IMR-90 (cell line): ENCODE results near the gene SAMSN1. TPM values are rescaled to one million over a fixed set of nuclear protein-coding genes. Genes with fewer than 3 reads are reported as not detected.

Experiments used
- ATAC-seq: fragments of 200-7000 bp; cut with Tn5 transposase; 2 replicates; pipeline ENCODE4 v1.9.1; 2020; ENCODE audit warnings: low read depth, mild to moderate bottlenecking, moderate library complexity
- BruUV-seq: library from RNA; stranded (reverse); fragments of 400-500 nt; replicated peaks from 2 replicates; lab custom pipeline; 2021; lab: Mats Ljungman, UMichigan
- CTCF ChIA-PET: fragments of 300-600 bp; formaldehyde crosslinking; extraction: SDS; loops from one replicate; lab custom pipeline; 2021; ENCODE audit warnings: antibody characterized with exemption; lab: Yijun Ruan, JAX
- POLR2A ChIA-PET: fragments of 300-600 bp; sonication (Branson Sonifier 250); formaldehyde crosslinking; loops from one replicate; lab custom pipeline; 2022; ENCODE audit warnings: antibody characterized with exemption; ENCODE audit not compliant: unreplicated experiment; lab: Charles Lee
- DNase-seq: peaks from one replicate; pipeline ENCODE4 v3.0.0; 2013
- H2AFZ ChIP-seq: replicated peaks from 2 replicates; pipeline ENCODE3; 2013; ENCODE audit warnings: low read length, mild to moderate bottlenecking; ENCODE audit not compliant: poor library complexity
- H2AK5ac ChIP-seq: 2 replicates; pipeline ENCODE4 v1.6.1; 2013; ENCODE audit warnings: low read depth, low read length, inconsistent platforms
- H2AK9ac ChIP-seq: replicated peaks from 2 replicates; pipeline ENCODE3; 2013; ENCODE audit warnings: mild to moderate bottlenecking, low read depth, low read length, moderate library complexity; ENCODE audit not compliant: poor library complexity
- H2BK120ac ChIP-seq: 2 replicates; pipeline ENCODE4 v1.6.1; 2013; ENCODE audit warnings: low read depth, low read length, inconsistent platforms
- H2BK15ac ChIP-seq: 3 replicates; pipeline ENCODE4 v1.6.1; 2013; ENCODE audit warnings: low read depth, low read length, inconsistent platforms
- H2BK20ac ChIP-seq: 2 replicates; pipeline ENCODE4 v1.6.1; 2013; ENCODE audit warnings: low read depth, mild to moderate bottlenecking, inconsistent platforms, low read length, moderate library complexity
- H2BK5ac ChIP-seq: 2 replicates; pipeline ENCODE4 v1.6.1; 2013; ENCODE audit warnings: mild to moderate bottlenecking, low read depth, low read length, inconsistent platforms; ENCODE audit not compliant: poor library complexity, severe bottlenecking
- H3K14ac ChIP-seq: replicated peaks from 2 replicates; pipeline ENCODE4 v1.6.1; 2013; ENCODE audit warnings: low read depth, low read length, inconsistent platforms
- H3K18ac ChIP-seq: 2 replicates; pipeline ENCODE4 v1.6.1; 2013; ENCODE audit warnings: low read depth, low read length, control low read depth
- H3K23ac ChIP-seq: 2 replicates; pipeline ENCODE4 v1.6.1; 2013; ENCODE audit warnings: low read depth, low read length, inconsistent platforms
- H3K27ac ChIP-seq: 2 replicates; pipeline ENCODE4 v1.5.1; 2013; ENCODE audit warnings: mild to moderate bottlenecking, control low read depth, low read length; ENCODE audit not compliant: insufficient read depth
- H3K27me3 ChIP-seq: 2 replicates; pipeline ENCODE4 v1.6.1; 2013; ENCODE audit warnings: low read length; ENCODE audit not compliant: control insufficient read depth, insufficient read depth
- H3K36me3 ChIP-seq: 2 replicates; pipeline ENCODE4 v1.6.1; 2013; ENCODE audit warnings: low read length, mixed read lengths; ENCODE audit not compliant: control insufficient read depth, insufficient read depth
- H3K4ac ChIP-seq: 2 replicates; pipeline ENCODE4 v1.6.1; 2013; ENCODE audit warnings: low read depth, low read length, inconsistent platforms
- H3K4me1 ChIP-seq: 2 replicates; pipeline ENCODE4 v1.6.1; 2013; ENCODE audit warnings: low read length, mixed read lengths; ENCODE audit not compliant: control insufficient read depth, insufficient read depth
- H3K4me2 ChIP-seq: 2 replicates; pipeline ENCODE4 v1.6.1; 2013; ENCODE audit warnings: low read depth, mild to moderate bottlenecking, control low read depth, low read length, moderate library complexity
- H3K4me3 ChIP-seq: 2 replicates; pipeline ENCODE4 v1.5.1; 2013; ENCODE audit warnings: low read depth, mild to moderate bottlenecking, control low read depth, low read length, moderate library complexity; ENCODE audit not compliant: insufficient read depth
- H3K56ac ChIP-seq: 2 replicates; pipeline ENCODE4 v1.6.1; 2013; ENCODE audit warnings: low read length, inconsistent platforms; ENCODE audit not compliant: insufficient read depth; ENCODE audit errors: extremely low read depth
- H3K79me1 ChIP-seq, 2 experiments: 2 replicates each; pipeline ENCODE4 v1.6.1; 2013; ENCODE audit warnings: low read length in 2 of 2, inconsistent platforms in 1 of 2, low read depth in 1 of 2
- H3K9ac ChIP-seq: 2 replicates; pipeline ENCODE4 v1.6.1; 2013; ENCODE audit warnings: low read depth, low read length, control low read depth
- H3K9me1 ChIP-seq: 2 replicates; pipeline ENCODE4 v1.6.1; 2013; ENCODE audit warnings: low read length, inconsistent platforms; ENCODE audit not compliant: insufficient read depth
- H3K9me3 ChIP-seq: 2 replicates; pipeline ENCODE4 v1.6.1; 2013; ENCODE audit warnings: low read length; ENCODE audit not compliant: control insufficient read depth, insufficient read depth
- H4K20me1 ChIP-seq: 2 replicates; pipeline ENCODE4 v1.6.1; 2013; ENCODE audit warnings: low read length, inconsistent platforms; ENCODE audit not compliant: insufficient read depth
- H4K5ac ChIP-seq: 2 replicates; pipeline ENCODE4 v1.6.1; 2013; ENCODE audit warnings: mild to moderate bottlenecking, low read depth, low read length, control low read depth
- H4K8ac ChIP-seq, 2 experiments: 2 replicates each; pipeline ENCODE4 v1.6.1; 2013; ENCODE audit warnings: low read depth in 2 of 2, low read length in 2 of 2, control low read depth in 1 of 2, inconsistent platforms in 1 of 2
- H4K91ac ChIP-seq: 2 replicates; pipeline ENCODE4 v1.6.1; 2013; ENCODE audit warnings: low read depth, low read length, inconsistent platforms; ENCODE audit not compliant: insufficient read depth
- BHLHE40 ChIP-seq: fragments of 150-350 bp; IDR thresholded peaks from 2 replicates; pipeline ENCODE4 v1.6.1; 2016; ENCODE audit warnings: mild to moderate bottlenecking, low read depth, low read length
- CEBPB ChIP-seq: IDR thresholded peaks from 2 replicates; pipeline ENCODE4 v1.6.1; 2012; ENCODE audit warnings: low read depth, low read length, improper control_type of control experiment
- CHD1 ChIP-seq: IDR thresholded peaks from 2 replicates; pipeline ENCODE4 v1.6.1; 2012; ENCODE audit warnings: low read depth, low read length, improper control_type of control experiment
- FOS ChIP-seq: fragments of 150-350 bp; IDR thresholded peaks from 2 replicates; pipeline ENCODE4 v1.6.1; 2016; ENCODE audit warnings: low read depth, low read length
- MAFK ChIP-seq: IDR thresholded peaks from 2 replicates; pipeline ENCODE4 v1.6.1; 2012; ENCODE audit warnings: low read depth, low read length, improper control_type of control experiment
- MAZ ChIP-seq: IDR thresholded peaks from 2 replicates; pipeline ENCODE4 v1.6.1; 2012; ENCODE audit warnings: low read depth, mild to moderate bottlenecking, low read length, improper control_type of control experiment, moderate library complexity, borderline replicate concordance
- MXI1 ChIP-seq: IDR thresholded peaks from 2 replicates; pipeline ENCODE4 v1.6.1; 2012; ENCODE audit warnings: low read depth, mild to moderate bottlenecking, low read length, moderate library complexity, borderline replicate concordance
- NFE2L2 ChIP-seq: fragments of 150-350 bp; IDR thresholded peaks from 2 replicates; pipeline ENCODE4 v1.6.1; 2016; ENCODE audit warnings: low read depth, mild to moderate bottlenecking, low read length
- POLR2A ChIP-seq: IDR thresholded peaks from 2 replicates; pipeline ENCODE4 v1.6.1; 2012; ENCODE audit warnings: mild to moderate bottlenecking, low read depth, low read length
- RAD21 ChIP-seq: IDR thresholded peaks from 2 replicates; pipeline ENCODE4 v1.6.1; 2012; ENCODE audit warnings: low read length, improper control_type of control experiment
- RCOR1 ChIP-seq: IDR thresholded peaks from 2 replicates; pipeline ENCODE4 v1.6.1; 2012; ENCODE audit warnings: mild to moderate bottlenecking, low read length, improper control_type of control experiment; ENCODE audit not compliant: insufficient replicate concordance
- RFX5 ChIP-seq: IDR thresholded peaks from 2 replicates; pipeline ENCODE4 v1.8.0; 2012; ENCODE audit warnings: low read depth, mild to moderate bottlenecking, low read length, moderate library complexity
- SMC3 ChIP-seq: fragments of 150-350 bp; IDR thresholded peaks from 2 replicates; pipeline ENCODE4 v1.6.1; 2016; ENCODE audit warnings: low read depth, mild to moderate bottlenecking, antibody characterized with exemption, low read length, moderate library complexity
- WGBS, 2 experiments: methylation state at CpG; one replicate each; pipeline versions ENCODE4 v1.1.5 to v1.1.7; 2013; ENCODE audit warnings: missing lambda C conversion rate in 2 of 2; ENCODE audit not compliant: insufficient read length in 1 of 2; ENCODE audit errors: extremely low coverage in 2 of 2; 5-methylcytosine and 5-hydroxymethylcytosine counted together
- dilution Hi-C: fragments of 300-500 bp; cut with HindIII; formaldehyde crosslinking; loops from one replicate; pipeline ENCODE4 v1.14.3; 2018; ENCODE audit warnings: low sequenced_read_pairs; ENCODE audit not compliant: unreplicated experiment
- in situ Hi-C: fragments of 300-500 bp; cut with MboI; formaldehyde crosslinking; loops from 3 replicates; pipeline ENCODE4 v1.14.3; 2019; ENCODE audit warnings: low sequenced_read_pairs, inconsistent platforms, mixed read lengths
- intact Hi-C: fragments of 100-400 bp; cut with micrococcal nuclease; formaldehyde crosslinking; loops from 2 replicates; pipeline ENCODE4 v1.10.0; 2022
- polyA plus RNA-seq, 3 experiments: library from polyadenylated mRNA; depleted of rRNA; stranded (reverse); fragments of >200 nt; gene quantifications; 2 replicates each; pipeline ENCODE4 v1.2.3, GENCODE V29; 2012; ENCODE audit warnings: low replicate concordance in 1 of 3
- total RNA-seq: library from RNA; depleted of rRNA; stranded (reverse); fragments of >200 nt; gene quantifications from 2 replicates; pipeline ENCODE4 v1.2.3, GENCODE V29; 2012
- TF ChIP-seq, protein P1 (sequence below): conservative IDR thresholded peaks from 2 replicates; pipeline ENCODE4 v1.5.1; 2012; ENCODE audit warnings: mild to moderate bottlenecking, low read depth, low read length, improper control_type of control experiment
- TF ChIP-seq, protein P2 (sequence below): fragments of 150-350 bp; IDR thresholded peaks from 2 replicates; pipeline ENCODE4 v1.6.1; 2017; ENCODE audit warnings: mild to moderate bottlenecking, antibody characterized with exemption, low read length, low read depth
- TF ChIP-seq, protein P3 (sequence below): fragments of 150-350 bp; IDR thresholded peaks from 2 replicates; pipeline ENCODE4 v1.6.1; 2016; ENCODE audit warnings: low read depth, mild to moderate bottlenecking, low read length, moderate library complexity, borderline replicate concordance

Gene SAMSN1
- total and polyA plus RNA-seq, 2 of the 4 experiments (the other 2 are of a cell fraction) = not detected

DNA sequence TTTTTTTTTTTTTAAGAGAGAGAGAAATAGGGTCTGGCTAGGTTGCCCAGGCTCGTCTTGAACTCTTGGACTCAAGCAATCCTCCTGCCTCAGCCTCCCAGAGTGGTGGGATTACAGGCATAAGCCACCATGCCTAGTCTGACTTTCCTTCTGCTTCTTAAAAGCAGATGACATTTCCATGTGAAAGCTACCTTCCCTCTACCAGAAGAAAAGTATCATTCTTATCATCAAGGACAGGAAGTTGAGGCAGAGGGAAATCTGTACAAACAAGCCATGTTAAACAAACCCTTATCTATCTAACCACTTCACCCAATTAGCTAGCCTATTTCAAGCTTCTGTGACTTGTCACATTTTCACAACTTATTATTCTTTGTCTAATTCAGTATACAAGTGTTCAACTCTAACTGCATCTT, 54.8 kb downstream of the SAMSN1 start:
- no peaks in the 10 kb centered on the region for H3K36me3 ChIP-seq
- CTCF ChIA-PET = no interaction called here
- H2AFZ ChIP-seq = no peak overlapping the region
- dilution Hi-C loops = no loop called here
- no peak overlapping the region for H3K4ac ChIP-seq
- H3K27ac ChIP-seq = no peak overlapping the region
- WGBS, 2 experiments = no CpG with 5 or more reads among the region's 1 CpG
- H4K20me1 ChIP-seq = no peaks in the 10 kb centered on the region
- H3K79me1 ChIP-seq = no peaks in the 10 kb centered on the region
- H2AK5ac ChIP-seq = no peak overlapping the region
- intact Hi-C loops = no loop called here
- no peak overlapping the region for H2BK120ac ChIP-seq
- no TSS peak for BruUV-seq
- H4K5ac ChIP-seq = no peak overlapping the region
- in situ Hi-C loops = no loop called here
- no peak overlapping the region for H3K23ac ChIP-seq
- H3K56ac ChIP-seq = no peak overlapping the region
- no peak overlapping the region for H3K14ac ChIP-seq
- no peak overlapping the region for H3K18ac ChIP-seq
- ATAC-seq (no peak), DNase-seq (no peak)
- H3K4me1 ChIP-seq = no peaks in the 10 kb centered on the region
- H3K27me3 ChIP-seq = no peaks in the 10 kb centered on the region
- no peaks in the 10 kb centered on the region for H3K9me3 ChIP-seq
- no peak for TF ChIP-seq RAD21
- no peak for TF ChIP-seq CHD1
- TF ChIP-seq SMC3 = no peak
- no peak for TF ChIP-seq CEBPB
- TF ChIP-seq, protein P1, sequence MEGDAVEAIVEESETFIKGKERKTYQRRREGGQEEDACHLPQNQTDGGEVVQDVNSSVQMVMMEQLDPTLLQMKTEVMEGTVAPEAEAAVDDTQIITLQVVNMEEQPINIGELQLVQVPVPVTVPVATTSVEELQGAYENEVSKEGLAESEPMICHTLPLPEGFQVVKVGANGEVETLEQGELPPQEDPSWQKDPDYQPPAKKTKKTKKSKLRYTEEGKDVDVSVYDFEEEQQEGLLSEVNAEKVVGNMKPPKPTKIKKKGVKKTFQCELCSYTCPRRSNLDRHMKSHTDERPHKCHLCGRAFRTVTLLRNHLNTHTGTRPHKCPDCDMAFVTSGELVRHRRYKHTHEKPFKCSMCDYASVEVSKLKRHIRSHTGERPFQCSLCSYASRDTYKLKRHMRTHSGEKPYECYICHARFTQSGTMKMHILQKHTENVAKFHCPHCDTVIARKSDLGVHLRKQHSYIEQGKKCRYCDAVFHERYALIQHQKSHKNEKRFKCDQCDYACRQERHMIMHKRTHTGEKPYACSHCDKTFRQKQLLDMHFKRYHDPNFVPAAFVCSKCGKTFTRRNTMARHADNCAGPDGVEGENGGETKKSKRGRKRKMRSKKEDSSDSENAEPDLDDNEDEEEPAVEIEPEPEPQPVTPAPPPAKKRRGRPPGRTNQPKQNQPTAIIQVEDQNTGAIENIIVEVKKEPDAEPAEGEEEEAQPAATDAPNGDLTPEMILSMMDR = no peak
- TF ChIP-seq NFE2L2 = no peak
- no peak for TF ChIP-seq RCOR1
- no peak for TF ChIP-seq FOS
- no peak for TF ChIP-seq MAZ
- TF ChIP-seq RFX5 = no peak
- TF ChIP-seq, protein P2, sequence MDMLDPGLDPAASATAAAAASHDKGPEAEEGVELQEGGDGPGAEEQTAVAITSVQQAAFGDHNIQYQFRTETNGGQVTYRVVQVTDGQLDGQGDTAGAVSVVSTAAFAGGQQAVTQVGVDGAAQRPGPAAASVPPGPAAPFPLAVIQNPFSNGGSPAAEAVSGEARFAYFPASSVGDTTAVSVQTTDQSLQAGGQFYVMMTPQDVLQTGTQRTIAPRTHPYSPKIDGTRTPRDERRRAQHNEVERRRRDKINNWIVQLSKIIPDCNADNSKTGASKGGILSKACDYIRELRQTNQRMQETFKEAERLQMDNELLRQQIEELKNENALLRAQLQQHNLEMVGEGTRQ = no peak
- TF ChIP-seq MAFK = no peak
- no peak for TF ChIP-seq POLR2A
- TF ChIP-seq, protein P3, sequence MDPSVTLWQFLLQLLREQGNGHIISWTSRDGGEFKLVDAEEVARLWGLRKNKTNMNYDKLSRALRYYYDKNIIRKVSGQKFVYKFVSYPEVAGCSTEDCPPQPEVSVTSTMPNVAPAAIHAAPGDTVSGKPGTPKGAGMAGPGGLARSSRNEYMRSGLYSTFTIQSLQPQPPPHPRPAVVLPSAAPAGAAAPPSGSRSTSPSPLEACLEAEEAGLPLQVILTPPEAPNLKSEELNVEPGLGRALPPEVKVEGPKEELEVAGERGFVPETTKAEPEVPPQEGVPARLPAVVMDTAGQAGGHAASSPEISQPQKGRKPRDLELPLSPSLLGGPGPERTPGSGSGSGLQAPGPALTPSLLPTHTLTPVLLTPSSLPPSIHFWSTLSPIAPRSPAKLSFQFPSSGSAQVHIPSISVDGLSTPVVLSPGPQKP = no peak
- TF ChIP-seq MXI1 = no peak
- TF ChIP-seq BHLHE40 = no peak
- no peak overlapping the region for H3K4me3 ChIP-seq
- no peak overlapping the region for H2BK15ac ChIP-seq
- H3K4me2 ChIP-seq = no peak overlapping the region
- no peak overlapping the region for H3K9ac ChIP-seq
- no peaks in the 10 kb centered on the region for H3K9me1 ChIP-seq
- H2AK9ac ChIP-seq = no peak overlapping the region
- no peak overlapping the region for H4K8ac ChIP-seq
- H2BK20ac ChIP-seq = no peak overlapping the region
- H2BK5ac ChIP-seq = no peak overlapping the region
- POLR2A ChIA-PET = no interaction called here
- no peak overlapping the region for H4K91ac ChIP-seq
